H9 (cell line): ENCODE data around the gene AFF2. TPM values are rescaled to one million over a fixed set of nuclear protein-coding genes. Genes with fewer than 3 reads are reported as not detected.

Source experiments
- DNase-seq: peaks from one replicate; pipeline ENCODE4 v3.0.0-alpha.2; 2017
- H2AFZ ChIP-seq: one replicate; pipeline ENCODE4 v1.6.1; 2013; ENCODE audit warnings: mild to moderate bottlenecking, low read length, control low read depth, moderate library complexity
- H2AK5ac ChIP-seq: 2 replicates; pipeline ENCODE4 v1.6.1; 2013; ENCODE audit warnings: low read length, control low read depth, mixed read lengths; ENCODE audit not compliant: insufficient read length
- H2BK120ac ChIP-seq: one replicate; pipeline ENCODE4 v1.6.1; 2013; ENCODE audit warnings: low read depth, mild to moderate bottlenecking, low read length, control low read depth, inconsistent platforms; ENCODE audit not compliant: poor library complexity, severe bottlenecking
- H2BK12ac ChIP-seq: 2 replicates; pipeline ENCODE4 v1.6.1; 2013; ENCODE audit warnings: low read length, control low read depth, mixed read lengths, low read depth; ENCODE audit not compliant: insufficient read length
- H2BK15ac ChIP-seq: 2 replicates; pipeline ENCODE4 v1.6.1; 2013; ENCODE audit warnings: low read depth, low read length, control low read depth
- H2BK20ac ChIP-seq: one replicate; pipeline ENCODE4 v1.6.1; 2013; ENCODE audit warnings: low read depth, mild to moderate bottlenecking, low read length, control low read depth, inconsistent platforms; ENCODE audit not compliant: poor library complexity, severe bottlenecking
- H2BK5ac ChIP-seq: 2 replicates; pipeline ENCODE4 v1.6.1; 2013; ENCODE audit warnings: low read length, control low read depth, mixed read lengths; ENCODE audit not compliant: insufficient read length
- H3K14ac ChIP-seq: 2 replicates; pipeline ENCODE4 v1.6.1; 2013; ENCODE audit warnings: low read length, control low read depth; ENCODE audit not compliant: insufficient read depth
- H3K18ac ChIP-seq: 2 replicates; pipeline ENCODE4 v1.6.1; 2013; ENCODE audit warnings: low read depth, mild to moderate bottlenecking, mixed read lengths, low read length, control low read depth; ENCODE audit not compliant: insufficient read length
- H3K23ac ChIP-seq: 2 replicates; pipeline ENCODE4 v1.6.1; 2013; ENCODE audit warnings: low read length, control low read depth, mixed read lengths, low read depth; ENCODE audit not compliant: insufficient read length
- H3K23me2 ChIP-seq: 2 replicates; pipeline ENCODE4 v1.6.1; 2013; ENCODE audit warnings: low read depth, mild to moderate bottlenecking, mixed read lengths, low read length, control low read depth; ENCODE audit not compliant: insufficient read length, poor library complexity, severe bottlenecking
- H3K27ac ChIP-seq: 2 replicates; pipeline ENCODE4 v1.5.1; 2013; ENCODE audit warnings: low read length, control low read depth, mixed read lengths, low read depth; ENCODE audit not compliant: insufficient read length
- H3K27me3 ChIP-seq: 2 replicates; pipeline ENCODE4 v1.6.1; 2013; ENCODE audit warnings: low read length, control low read depth, inconsistent platforms; ENCODE audit not compliant: insufficient read depth
- H3K4ac ChIP-seq: 2 replicates; pipeline ENCODE4 v1.6.1; 2013; ENCODE audit warnings: low read depth, mild to moderate bottlenecking, control low read depth, inconsistent platforms, low read length, moderate library complexity
- H3K4me1 ChIP-seq: 2 replicates; pipeline ENCODE4 v1.6.1; 2013; ENCODE audit warnings: low read length, control low read depth, inconsistent platforms; ENCODE audit not compliant: insufficient read depth
- H3K4me2 ChIP-seq: 2 replicates; pipeline ENCODE4 v1.6.1; 2013; ENCODE audit warnings: low read length, control low read depth, mixed read lengths; ENCODE audit not compliant: insufficient read length, insufficient read depth
- H3K56ac ChIP-seq: 2 replicates; pipeline ENCODE4 v1.6.1; 2013; ENCODE audit warnings: low read depth, mild to moderate bottlenecking, mixed read lengths, low read length, control low read depth; ENCODE audit not compliant: insufficient read length
- H3K79me1 ChIP-seq: 2 replicates; pipeline ENCODE4 v1.6.1; 2013; ENCODE audit warnings: low read depth, mild to moderate bottlenecking, moderate library complexity, low read length, control low read depth, inconsistent platforms; ENCODE audit not compliant: insufficient read depth, poor library complexity, severe bottlenecking
- H3K79me2 ChIP-seq: 2 replicates; pipeline ENCODE4 v1.6.1; 2013; ENCODE audit warnings: low read length, control low read depth, inconsistent platforms; ENCODE audit not compliant: insufficient read depth
- H3K9ac ChIP-seq: 2 replicates; pipeline ENCODE4 v1.6.1; 2013; ENCODE audit warnings: low read length, control low read depth, mixed read lengths; ENCODE audit not compliant: insufficient read length; ENCODE audit errors: extremely low read depth
- H3K9me3 ChIP-seq: one replicate; pipeline ENCODE4 v1.6.1; 2013; ENCODE audit warnings: low read depth, low read length, inconsistent platforms; ENCODE audit not compliant: control insufficient read depth
- H3T11ph ChIP-seq: one replicate; pipeline ENCODE4 v1.6.1; 2013; ENCODE audit warnings: mild to moderate bottlenecking, low read length, control low read depth, inconsistent platforms
- H4K20me1 ChIP-seq: one replicate; pipeline ENCODE4 v1.6.1; 2013; ENCODE audit not compliant: control insufficient read depth, insufficient read length, insufficient read depth
- H4K5ac ChIP-seq: 2 replicates; pipeline ENCODE4 v1.6.1; 2013; ENCODE audit warnings: low read depth, mild to moderate bottlenecking, mixed read lengths, low read length, control low read depth; ENCODE audit not compliant: insufficient read length
- H4K8ac ChIP-seq: replicated peaks from 2 replicates; pipeline ENCODE4 v1.6.1; 2013; ENCODE audit warnings: low read length, control low read depth, mixed read lengths, low read depth; ENCODE audit not compliant: insufficient read length
- H4K91ac ChIP-seq: 2 replicates; pipeline ENCODE4 v1.6.1; 2013; ENCODE audit warnings: low read depth, mild to moderate bottlenecking, moderate library complexity, mixed read lengths, low read length, control low read depth; ENCODE audit not compliant: insufficient read length
- H3K27ac Mint-ChIP-seq, 3 experiments: 2 replicates in 2 of 3; 3 replicates in 1 of 3; pipeline ENCODE4 v1.8.0; 2020 to 2021; ENCODE audit warnings: mixed read lengths in 3 of 3, mild to moderate bottlenecking in 1 of 3, moderate library complexity in 1 of 3
- H3K27me3 Mint-ChIP-seq: 2 replicates; pipeline ENCODE4 v1.8.0; 2021; ENCODE audit warnings: low read depth, mild to moderate bottlenecking, moderate library complexity, mixed read lengths
- H3K36me3 Mint-ChIP-seq, 3 experiments: 2 replicates in 2 of 3; 3 replicates in 1 of 3; pipeline ENCODE4 v1.8.0; 2020 to 2021; ENCODE audit warnings: low read depth in 3 of 3, mixed read lengths in 3 of 3; ENCODE audit not compliant: insufficient read depth in 1 of 3
- H3K4me1 Mint-ChIP-seq, 2 experiments: 2 replicates each; pipeline ENCODE4 v1.8.0; 2020; ENCODE audit warnings: mixed read lengths in 2 of 2
- H3K4me3 Mint-ChIP-seq, 2 experiments: 2 replicates in 1 of 2; 3 replicates in 1 of 2; pipeline ENCODE4 v1.8.0; 2020 to 2021; ENCODE audit warnings: mild to moderate bottlenecking in 2 of 2, mixed read lengths in 2 of 2, moderate library complexity in 1 of 2
- H3K9me3 Mint-ChIP-seq, 2 experiments: 2 replicates in 1 of 2; 3 replicates in 1 of 2; pipeline ENCODE4 v1.8.0; 2020; ENCODE audit warnings: mild to moderate bottlenecking in 2 of 2, mixed read lengths in 2 of 2, moderate library complexity in 1 of 2
- WGBS: extraction: QIAGEN DNeasy Blood & Tissue Kit; methylation state at CpG from one replicate; pipeline ENCODE4 v1.1.7; 2013; ENCODE audit warnings: missing lambda C conversion rate, low lambda C conversion rate, mixed read lengths; ENCODE audit not compliant: insufficient read length; ENCODE audit errors: extremely low coverage; 5-methylcytosine and 5-hydroxymethylcytosine counted together
- total RNA-seq: library from RNA; stranded (reverse); gene quantifications from 2 replicates; pipeline ENCODE4 v1.2.1, GENCODE V29; 2021
- TF ChIP-seq, protein P1 (sequence below): fragments of 200-600 bp; sonication (generic); conservative IDR thresholded peaks from 3 replicates; pipeline ENCODE4 v1.8.0; 2021; ENCODE audit warnings: antibody characterized with exemption, mild to moderate bottlenecking

The AFF2 gene
- total RNA-seq, 1 experiment from 2014 or later = 14.6 TPM

DNA sequence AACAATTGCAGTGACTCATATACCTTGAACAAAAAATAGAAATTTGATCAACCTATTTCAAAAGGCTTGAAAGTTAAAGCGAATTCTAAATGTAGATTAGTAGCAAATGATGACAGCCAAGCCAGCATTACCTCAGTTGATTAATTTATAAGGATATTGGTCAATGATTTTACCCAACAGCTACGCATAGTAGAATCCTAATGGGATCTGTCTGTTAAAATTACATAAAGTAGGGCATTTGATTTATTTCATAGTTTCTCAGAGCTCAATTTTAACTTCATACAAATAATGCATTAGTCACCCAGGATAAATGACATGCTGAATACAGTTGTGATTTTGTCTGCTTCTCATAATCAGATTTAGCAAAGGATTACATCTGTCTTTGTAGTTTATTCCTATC is 12.0 kb downstream of the AFF2 start:
- Histone ChIP-seq H4K8ac (no peak overlapping the region), H3K9me3 (peaks cover 36% of the 10 kb centered on the region), H2AK5ac (no peak overlapping the region), H3K23ac (no peak overlapping the region), H3K9ac (no peak overlapping the region), H2BK15ac (no peak overlapping the region), H3K79me1 (no peaks in the 10 kb centered on the region), H2BK12ac (no peak overlapping the region), H3K27ac (no peak overlapping the region), H4K5ac (no peak overlapping the region), H3T11ph (no peak overlapping the region), H3K4me2 (no peak overlapping the region), H3K4me1 (no peaks in the 10 kb centered on the region), H4K91ac (no peak overlapping the region), H2BK20ac (no peak overlapping the region), H3K23me2 (no peaks in the 10 kb centered on the region), H3K18ac (no peak overlapping the region), H3K27me3 (no peaks in the 10 kb centered on the region), H3K14ac (no peak overlapping the region), H2BK5ac (no peak overlapping the region), H3K56ac (no peak overlapping the region), H3K79me2 (0 out of 2 replicates have a peak, but pooled peaks cover 2% of the 10 kb centered on the region), H2AFZ (no peak overlapping the region), H4K20me1 (no peaks in the 10 kb centered on the region), H3K4ac (no peak overlapping the region), H2BK120ac (no peak overlapping the region)
- TF ChIP-seq, protein P1, sequence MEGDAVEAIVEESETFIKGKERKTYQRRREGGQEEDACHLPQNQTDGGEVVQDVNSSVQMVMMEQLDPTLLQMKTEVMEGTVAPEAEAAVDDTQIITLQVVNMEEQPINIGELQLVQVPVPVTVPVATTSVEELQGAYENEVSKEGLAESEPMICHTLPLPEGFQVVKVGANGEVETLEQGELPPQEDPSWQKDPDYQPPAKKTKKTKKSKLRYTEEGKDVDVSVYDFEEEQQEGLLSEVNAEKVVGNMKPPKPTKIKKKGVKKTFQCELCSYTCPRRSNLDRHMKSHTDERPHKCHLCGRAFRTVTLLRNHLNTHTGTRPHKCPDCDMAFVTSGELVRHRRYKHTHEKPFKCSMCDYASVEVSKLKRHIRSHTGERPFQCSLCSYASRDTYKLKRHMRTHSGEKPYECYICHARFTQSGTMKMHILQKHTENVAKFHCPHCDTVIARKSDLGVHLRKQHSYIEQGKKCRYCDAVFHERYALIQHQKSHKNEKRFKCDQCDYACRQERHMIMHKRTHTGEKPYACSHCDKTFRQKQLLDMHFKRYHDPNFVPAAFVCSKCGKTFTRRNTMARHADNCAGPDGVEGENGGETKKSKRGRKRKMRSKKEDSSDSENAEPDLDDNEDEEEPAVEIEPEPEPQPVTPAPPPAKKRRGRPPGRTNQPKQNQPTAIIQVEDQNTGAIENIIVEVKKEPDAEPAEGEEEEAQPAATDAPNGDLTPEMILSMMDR = no peak
- H3K27ac Mint-ChIP-seq = no peak overlapping the region
- peaks cover 46 to 55% of the 10 kb centered on the region in 2 experiments for H3K9me3 Mint-ChIP-seq
- WGBS = no CpG with 5 or more reads among the region's 2 CpGs
- no peaks in the 10 kb centered on the region; a peak in 1 of 7 replicates for H3K36me3 Mint-ChIP-seq
- H3K4me3 Mint-ChIP-seq = no peak overlapping the region
- DNase-seq = no peak
- H3K27me3 Mint-ChIP-seq = no peaks in the 10 kb centered on the region
- H3K4me1 Mint-ChIP-seq = peaks cover 8% of the 10 kb centered on the region in 2 experiments
